ENCODE results near the gene TRPM7.

GRCh38 chr15:50685191-50685975 lies 1.2 kb downstream of the TRPM7 start:
- no peak for TF ChIP-seq JUNB (CRISPR knock-in tag; conservative IDR thresholded peaks at IDR 0.05)
- TF ChIP-seq PKNOX1 (IDR thresholded peaks at IDR 0.05): peak; percentile 62
